ENCODE data around the gene EPHA5. TPM values are rescaled to one million over a fixed set of nuclear protein-coding genes. Genes with fewer than 3 reads are reported as not detected.

Gene EPHA5
- 0.04 and 0.07 TPM in 2 replicates for total RNA-seq

DNA sequence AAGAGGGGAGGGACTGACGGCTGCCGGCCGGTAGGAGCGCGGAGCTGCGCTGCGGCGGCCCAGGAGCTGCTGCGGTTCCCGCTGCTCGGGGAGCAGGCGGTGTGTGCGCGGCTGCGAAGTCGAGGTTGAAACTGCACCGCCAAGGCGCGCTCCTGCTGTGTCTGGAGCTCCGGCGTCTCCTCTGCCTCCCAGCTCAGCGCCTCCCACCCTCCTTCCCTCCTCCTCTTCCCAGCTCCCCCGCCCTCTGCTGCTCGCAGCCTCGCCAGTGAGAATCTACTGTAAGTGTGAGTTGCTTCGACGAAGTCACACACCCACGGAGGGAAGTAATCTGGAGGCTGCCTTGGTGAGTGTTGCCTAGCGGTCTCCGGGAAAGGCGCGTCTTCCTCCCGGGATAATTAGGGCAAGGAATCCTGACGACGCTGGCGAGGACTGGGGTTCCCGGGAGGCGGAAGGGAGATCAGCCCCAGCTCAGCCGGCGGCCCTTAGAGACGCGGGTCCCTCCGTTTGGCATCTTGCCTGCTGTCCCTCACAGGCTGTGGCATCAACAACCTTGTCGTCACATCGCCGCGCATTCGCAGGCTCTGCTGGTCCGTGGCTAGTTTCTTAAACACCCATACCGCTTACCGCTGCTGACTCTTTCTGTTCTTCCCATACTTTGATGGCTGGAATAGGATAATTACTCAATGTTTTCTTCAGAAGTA is at the start of gene EPHA5:
EPHA5 (minus strand) TSS at position 159 of the 701 bp plus-strand sequence. CDS start 747 bp downstream, outside the sequence.
- no peaks in the 10 kb centered on the region for H3K36me3 ChIP-seq (ENCODE audit: control insufficient read depth, insufficient read depth, low read length)
- H3K27me3 ChIP-seq (ENCODE audit: control insufficient read depth, insufficient read depth, low read length) = peaks cover 21% of the 10 kb centered on the region
- H3K4me3 ChIP-seq (ENCODE audit: low read depth, low read length) = peak within 1 kb of the TSS; percentile 50
- TF ChIP-seq, protein P1, sequence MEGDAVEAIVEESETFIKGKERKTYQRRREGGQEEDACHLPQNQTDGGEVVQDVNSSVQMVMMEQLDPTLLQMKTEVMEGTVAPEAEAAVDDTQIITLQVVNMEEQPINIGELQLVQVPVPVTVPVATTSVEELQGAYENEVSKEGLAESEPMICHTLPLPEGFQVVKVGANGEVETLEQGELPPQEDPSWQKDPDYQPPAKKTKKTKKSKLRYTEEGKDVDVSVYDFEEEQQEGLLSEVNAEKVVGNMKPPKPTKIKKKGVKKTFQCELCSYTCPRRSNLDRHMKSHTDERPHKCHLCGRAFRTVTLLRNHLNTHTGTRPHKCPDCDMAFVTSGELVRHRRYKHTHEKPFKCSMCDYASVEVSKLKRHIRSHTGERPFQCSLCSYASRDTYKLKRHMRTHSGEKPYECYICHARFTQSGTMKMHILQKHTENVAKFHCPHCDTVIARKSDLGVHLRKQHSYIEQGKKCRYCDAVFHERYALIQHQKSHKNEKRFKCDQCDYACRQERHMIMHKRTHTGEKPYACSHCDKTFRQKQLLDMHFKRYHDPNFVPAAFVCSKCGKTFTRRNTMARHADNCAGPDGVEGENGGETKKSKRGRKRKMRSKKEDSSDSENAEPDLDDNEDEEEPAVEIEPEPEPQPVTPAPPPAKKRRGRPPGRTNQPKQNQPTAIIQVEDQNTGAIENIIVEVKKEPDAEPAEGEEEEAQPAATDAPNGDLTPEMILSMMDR (IDR thresholded peaks at IDR 0.05; ENCODE audit: insufficient read depth, low read length, poor library complexity, severe bottlenecking) = no peak
- DNase-seq (ENCODE audit: low read depth) = peak; percentile 48

DNA sequence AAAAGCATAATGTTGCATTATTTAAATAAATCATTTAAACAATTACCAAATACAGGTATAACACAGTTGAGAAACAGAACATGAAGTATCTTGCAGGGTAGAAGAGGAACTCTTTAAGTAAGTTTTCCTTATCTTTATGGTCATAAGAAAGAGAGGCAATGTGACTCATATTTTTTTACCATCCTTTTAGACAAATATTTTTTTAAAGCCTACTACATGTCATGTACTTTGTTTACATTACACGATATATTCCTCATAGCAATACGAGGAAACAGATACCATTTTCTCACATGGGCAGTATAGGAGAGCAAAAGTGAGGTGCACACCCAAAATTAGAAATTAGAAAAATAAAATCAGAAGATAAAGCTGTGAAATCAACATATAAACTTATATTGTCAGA is 49.3 kb upstream of the EPHA5 start:
- Histone ChIP-seq H3K4me3 (ENCODE audit: low read depth, low read length) (no peak overlapping the region), H3K27me3 (ENCODE audit: control insufficient read depth, insufficient read depth, low read length) (no peaks in the 10 kb centered on the region), H3K36me3 (ENCODE audit: control insufficient read depth, insufficient read depth, low read length) (no peaks in the 10 kb centered on the region)
- TF ChIP-seq, protein P1 (IDR thresholded peaks at IDR 0.05; ENCODE audit: insufficient read depth, low read length, poor library complexity, severe bottlenecking) = no peak
- no peak for DNase-seq (ENCODE audit: low read depth)

DNA sequence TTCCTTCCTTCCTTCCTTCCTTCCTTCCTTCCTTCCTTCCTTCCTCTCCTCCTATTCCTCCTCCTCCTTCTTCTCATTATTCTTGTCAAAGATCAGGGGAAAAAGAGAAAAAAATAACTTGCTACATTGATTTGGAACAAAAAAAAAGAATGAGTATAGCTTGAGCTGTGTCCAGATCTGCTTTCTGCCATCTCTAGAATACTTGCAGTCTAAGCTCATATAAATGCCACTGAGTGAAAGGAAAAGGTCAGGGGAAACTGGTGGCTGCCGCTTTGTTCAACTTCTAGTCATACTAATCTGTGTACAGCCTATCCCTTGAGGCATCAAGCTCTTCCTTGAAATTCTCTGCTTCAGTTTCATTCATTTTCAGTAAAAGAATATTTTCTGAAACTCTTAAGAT is 28.3 kb upstream of the EPHA5 start:
- no peaks in the 10 kb centered on the region for H3K36me3 ChIP-seq (ENCODE audit: control insufficient read depth, insufficient read depth, low read length)
- no peak overlapping the region for H3K4me3 ChIP-seq (ENCODE audit: low read depth, low read length)
- no peak for DNase-seq (ENCODE audit: low read depth)
- TF ChIP-seq, protein P1 (IDR thresholded peaks at IDR 0.05; ENCODE audit: insufficient read depth, low read length, poor library complexity, severe bottlenecking) = no peak
- no peaks in the 10 kb centered on the region for H3K27me3 ChIP-seq (ENCODE audit: control insufficient read depth, insufficient read depth, low read length)

DNA sequence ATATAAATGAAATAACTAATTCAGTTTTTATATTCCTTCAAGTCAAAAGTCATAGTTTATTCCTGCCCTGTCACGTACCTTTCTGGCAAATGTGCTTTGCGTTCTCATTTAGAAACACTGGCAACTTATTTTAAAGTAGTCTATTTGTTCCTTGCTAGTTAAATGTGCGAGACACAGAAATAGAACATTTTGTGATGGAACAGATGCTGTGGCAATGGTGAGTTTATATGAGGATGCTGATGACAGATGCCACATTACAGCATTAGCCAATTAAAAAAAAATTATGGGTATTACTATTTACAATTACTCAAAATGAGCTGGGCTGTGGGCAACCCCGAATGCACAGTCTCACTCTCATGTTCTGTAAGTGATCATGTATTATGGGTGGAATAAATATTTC is 26.1 kb upstream of the EPHA5 start:
- TF ChIP-seq, protein P1 (IDR thresholded peaks at IDR 0.05; ENCODE audit: insufficient read depth, low read length, poor library complexity, severe bottlenecking) = no peak
- H3K4me3 ChIP-seq (ENCODE audit: low read depth, low read length) = no peak overlapping the region
- H3K36me3 ChIP-seq (ENCODE audit: control insufficient read depth, insufficient read depth, low read length) = no peaks in the 10 kb centered on the region
- DNase-seq (ENCODE audit: low read depth) = no peak
- no peaks in the 10 kb centered on the region for H3K27me3 ChIP-seq (ENCODE audit: control insufficient read depth, insufficient read depth, low read length)

DNA sequence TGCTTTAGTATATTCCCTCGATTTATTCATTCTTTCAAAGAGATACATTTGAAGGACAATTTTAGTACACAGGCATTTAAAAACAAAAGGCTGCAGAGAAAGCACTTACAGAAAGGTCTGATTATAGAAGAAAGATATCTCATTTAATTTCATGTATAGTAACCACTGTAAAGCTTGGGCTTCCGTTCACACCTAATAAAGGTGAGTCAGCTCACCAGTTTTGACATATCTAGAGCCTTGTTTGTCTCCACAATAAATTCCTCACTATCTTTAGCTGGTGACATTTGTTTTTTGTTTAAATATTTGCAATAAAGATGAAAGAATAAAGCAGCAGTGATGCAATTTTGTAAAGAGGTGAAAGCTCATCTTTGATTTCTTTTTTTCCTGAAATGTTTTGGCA is 1.1 kb upstream of the EPHA5 start:
- TF ChIP-seq, protein P1 (IDR thresholded peaks at IDR 0.05; ENCODE audit: insufficient read depth, low read length, poor library complexity, severe bottlenecking) = no peak
- H3K27me3 ChIP-seq (ENCODE audit: control insufficient read depth, insufficient read depth, low read length) = peaks cover 21% of the 10 kb centered on the region
- DNase-seq (ENCODE audit: low read depth) = no peak
- no peak overlapping the region for H3K4me3 ChIP-seq (ENCODE audit: low read depth, low read length)
- H3K36me3 ChIP-seq (ENCODE audit: control insufficient read depth, insufficient read depth, low read length) = no peaks in the 10 kb centered on the region

DNA sequence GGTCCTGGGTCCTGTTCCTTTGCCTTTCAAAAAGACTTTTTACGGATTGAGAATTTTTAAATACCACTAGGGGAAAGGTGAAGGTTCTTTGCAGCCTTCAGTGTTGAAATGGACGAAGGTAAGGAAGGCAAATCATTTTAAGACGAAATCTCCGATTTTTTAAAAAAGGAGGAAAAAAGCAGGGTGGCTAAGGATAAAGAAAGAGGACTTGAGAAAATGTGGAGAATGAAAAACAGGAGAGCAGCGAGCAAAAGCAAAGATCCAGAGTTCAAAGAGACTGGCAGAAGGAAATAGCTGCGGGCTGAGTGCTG is 314 bp downstream of the EPHA5 start:
- no peak for DNase-seq (ENCODE audit: low read depth)
- TF ChIP-seq, protein P1 (IDR thresholded peaks at IDR 0.05; ENCODE audit: insufficient read depth, low read length, poor library complexity, severe bottlenecking) = no peak
- peaks cover 21% of the 10 kb centered on the region for H3K27me3 ChIP-seq (ENCODE audit: control insufficient read depth, insufficient read depth, low read length)
- no peaks in the 10 kb centered on the region for H3K36me3 ChIP-seq (ENCODE audit: control insufficient read depth, insufficient read depth, low read length)
- peak overlapping the region; percentile 50 for H3K4me3 ChIP-seq (ENCODE audit: low read depth, low read length)
